Stimulated activated naive CD8-positive, alpha-beta T cell treated with anti-CD3 and anti-CD28 coated beads, Interleukin-15, Interleukin-2, amounts not matched to agents 100 U/mL and 50 U/mL, for 24 hours (primary cell): ENCODE measurements around the gene ERICH6B.
A peak's percentile ranks its signal among the peaks of the same experiment; 100 is the strongest.
"Not testable (repeated sequence)": the region's sequence is repeated elsewhere in the genome, so short reads cannot be mapped to it uniquely, and the experiment has no call there.

ENCODE experiments used
- ATAC-seq: fragments of 150-1000 bp; cut with Tn5 transposase; one replicate; pipeline ENCODE4 v1.10.0; 2021
- DNase-seq: peaks from one replicate; pipeline ENCODE4 v3.0.0; 2021

The ERICH6B gene

GRCh38 chr13:45615501-45616101 is at the start of gene ERICH6B:
ERICH6B (minus strand) TSS chr13:45615739; CDS start chr13:45597005, 18,734 bp downstream.
- DNase-seq = peak; percentile 10
- ATAC-seq = no peak

GRCh38 chr13:45662903-45663302 is 47.4 kb upstream of the ERICH6B start:
- ATAC-seq, DNase-seq: not testable (repeated sequence)

- DNase-seq (no peak), ATAC-seq (no peak)
These were observed 46.6 kb upstream of the ERICH6B start for GRCh38 chr13:45662162-45662561.

- DNase-seq, ATAC-seq: not testable (repeated sequence)
These were observed 44.9 kb upstream of the ERICH6B start for GRCh38 chr13:45660458-45660857.

- DNase-seq (no peak), ATAC-seq (no peak)
These were observed 44.0 kb upstream of the ERICH6B start for GRCh38 chr13:45659536-45659935.

GRCh38 chr13:45658586-45659235 is 43.2 kb upstream of the ERICH6B start:
- ATAC-seq = peak; percentile 65
- DNase-seq = no peak

- ATAC-seq (no peak), DNase-seq (no peak)
These were observed 39.3 kb upstream of the ERICH6B start for GRCh38 chr13:45654633-45655349.

- DNase-seq, ATAC-seq: not testable (repeated sequence)
These were observed 29.7 kb upstream of the ERICH6B start for GRCh38 chr13:45645263-45645662.

- DNase-seq, ATAC-seq: not testable (repeated sequence)
These were observed 26.6 kb upstream of the ERICH6B start for GRCh38 chr13:45642159-45642558.

GRCh38 chr13:45635291-45635690 is 19.8 kb upstream of the ERICH6B start:
- DNase-seq, ATAC-seq: not testable (repeated sequence)

GRCh38 chr13:45630791-45631190 is 15.3 kb upstream of the ERICH6B start:
- DNase-seq (no peak), ATAC-seq (no peak)

- DNase-seq (no peak), ATAC-seq (no peak)
These were observed 14.4 kb upstream of the ERICH6B start for GRCh38 chr13:45629940-45630339.

GRCh38 chr13:45628094-45628493 is 12.6 kb upstream of the ERICH6B start:
- ATAC-seq = no peak
- no peak for DNase-seq

GRCh38 chr13:45627656-45628055 is 12.1 kb upstream of the ERICH6B start:
- no peak for DNase-seq
- no peak for ATAC-seq

- DNase-seq (no peak), ATAC-seq (peak; percentile 30)
These were observed 11.3 kb upstream of the ERICH6B start for GRCh38 chr13:45626731-45627374.

GRCh38 chr13:45623516-45624090 is 8.1 kb upstream of the ERICH6B start:
- DNase-seq (no peak), ATAC-seq (no peak)

- no peak for ATAC-seq
- DNase-seq = no peak
These were observed 6.4 kb upstream of the ERICH6B start for GRCh38 chr13:45621950-45622349.

GRCh38 chr13:45607931-45608330 is 7.6 kb downstream of the ERICH6B start:
- ATAC-seq = no peak

GRCh38 chr13:45604892-45605291 is 10.6 kb downstream of the ERICH6B start:
- no peak for DNase-seq
- no peak for ATAC-seq

More at GRCh38 chr13:45607931-45608330, 7.6 kb downstream of the ERICH6B start:
- DNase-seq = no peak

GRCh38 chr13:45603338-45603737 is 12.2 kb downstream of the ERICH6B start:
- DNase-seq (no peak), ATAC-seq (no peak)

GRCh38 chr13:45602183-45603170 is 13.1 kb downstream of the ERICH6B start:
- DNase-seq = no peak
- ATAC-seq = no peak
